Right lobe of liver (tissue), 6 donors: ENCODE measurements around the gene CPNE4. TPM values are rescaled to one million over a fixed set of nuclear protein-coding genes. Genes with fewer than 3 reads are reported as not detected.

Source experiments
- ATAC-seq, 4 donors: fragments of 200-7000 bp; cut with Tn5 transposase; one replicate each; pipeline ENCODE4 v1.9.1; 2020; ENCODE audit warnings: mild to moderate bottlenecking in 4 of 4, moderate library complexity in 4 of 4
- DNase-seq, 3 donors: peaks; one replicate each; pipeline ENCODE4 v3.0.0-alpha.2; 2020
- H3K27ac ChIP-seq, 3 donors: fragments of 200-600 bp; one replicate each; pipeline ENCODE4 v1.8.0; 2022
- H3K27me3 ChIP-seq, 2 donors: fragments of 200-600 bp; one replicate each; pipeline ENCODE4 v1.8.0; 2022
- H3K36me3 ChIP-seq, 4 donors: fragments of 200-600 bp; sonication (generic) in 1 of 4; one replicate each; pipeline versions ENCODE4 v1.5.1 to v1.8.0; 2017 to 2022; ENCODE audit warnings: control low read depth in 1 of 4
- H3K4me1 ChIP-seq, 4 donors: fragments of 200-600 bp; sonication (generic) in 1 of 4; one replicate each; pipeline versions ENCODE4 v1.5.1 to v1.8.0; 2017 to 2022; ENCODE audit warnings: control low read depth in 1 of 4
- H3K4me3 ChIP-seq, 3 donors: fragments of 200-600 bp; one replicate each; pipeline ENCODE4 v1.8.0; 2022
- H3K9me3 ChIP-seq, 4 donors: fragments of 200-600 bp; sonication (generic) in 1 of 4; one replicate each; pipeline versions ENCODE4 v1.5.1 to v1.8.0; 2017 to 2022; ENCODE audit warnings: control low read depth in 1 of 4
- CTCF ChIP-seq, 4 donors: fragments of 200-600 bp in 3 of 4; fragments of 450-650 bp in 1 of 4; IDR thresholded peaks; one replicate each; pipeline versions ENCODE4 v1.5.1 to v1.8.0; 2016 to 2022; ENCODE audit warnings: antibody characterized with exemption in 4 of 4, mild to moderate bottlenecking in 2 of 4
- POLR2A ChIP-seq: fragments of 450-650 bp; IDR thresholded peaks from one replicate; pipeline ENCODE4 v1.6.1; 2017; ENCODE audit warnings: antibody characterized with exemption, mild to moderate bottlenecking
- WGBS: methylation state at CpG from one replicate; pipeline ENCODE4 v1.1.6; 2018; ENCODE audit warnings: low coverage, low lambda C conversion rate; ENCODE audit not compliant: insufficient coverage; ENCODE audit errors: missing lambda C conversion rate; 5-methylcytosine and 5-hydroxymethylcytosine counted together
- intact Hi-C, 2 donors: fragments of 100-400 bp; cut with DNase I; formaldehyde crosslinking; loops; one replicate each; pipeline versions ENCODE4 v1.11.2 to v1.14.1; 2022
- total RNA-seq, 6 experiments: library from RNA; depleted of rRNA in 2 of 6; stranded (reverse); fragments of >200 nt in 2 of 6; fragmentation: NEBNext Ultra II Directional in 3 of 6; extraction: Animal tissue kit (Norgen Biotek cat#: 25700) in 3 of 6; gene quantifications; one replicate each; pipeline versions ENCODE4 v1.1.0 to v1.2.4, GENCODE V29; 2016 to 2023
- donor health status: DM: no; HTN: yes; CAD: no.
- donor health status: DM: no; HTN: no; CAD: no.
- donor health status: DM: no; HTN: no; CAD: no.
- donor health status: DM: no; HTN: yes; CAD: no.
- donor health status: DM: no; HTN: yes; CAD: no.

CPNE4 gene
- total RNA-seq, 6 experiments from 2014 or later: not detected

GRCh38 chr3:131840156-131840797 lies 194.5 kb downstream of the CPNE4 start:
- intact Hi-C loops: no loop called here
- 30% methylated on average over 1 of the region's 1 CpG for WGBS

GRCh38 chr3:131835906-131836305 lies 198.9 kb downstream of the CPNE4 start:
- ATAC-seq: no peak
- Histone ChIP-seq H3K27me3 (no peaks in the 10 kb centered on the region), H3K9me3 (no peaks in the 10 kb centered on the region), H3K36me3 (no peaks in the 10 kb centered on the region), H3K27ac (no peak overlapping the region), H3K4me3 (no peak overlapping the region), H3K4me1 (no peaks in the 10 kb centered on the region)
- TF ChIP-seq POLR2A: no peak
- TF ChIP-seq CTCF (IDR thresholded peaks at IDR 0.05): no peak
- intact Hi-C loops: no loop called here
- WGBS: 78% methylated on average over 1 of the region's 1 CpG
- no peak for DNase-seq

More at GRCh38 chr3:131840156-131840797, 194.5 kb downstream of the CPNE4 start:
- no peak for TF ChIP-seq POLR2A
- Histone ChIP-seq H3K27me3 (no peaks in the 10 kb centered on the region), H3K9me3 (no peaks in the 10 kb centered on the region), H3K4me3 (no peak overlapping the region), H3K4me1 (no peaks in the 10 kb centered on the region), H3K27ac (no peak overlapping the region), H3K36me3 (no peaks in the 10 kb centered on the region)
- ATAC-seq (no peak), DNase-seq (no peak)

DNA sequence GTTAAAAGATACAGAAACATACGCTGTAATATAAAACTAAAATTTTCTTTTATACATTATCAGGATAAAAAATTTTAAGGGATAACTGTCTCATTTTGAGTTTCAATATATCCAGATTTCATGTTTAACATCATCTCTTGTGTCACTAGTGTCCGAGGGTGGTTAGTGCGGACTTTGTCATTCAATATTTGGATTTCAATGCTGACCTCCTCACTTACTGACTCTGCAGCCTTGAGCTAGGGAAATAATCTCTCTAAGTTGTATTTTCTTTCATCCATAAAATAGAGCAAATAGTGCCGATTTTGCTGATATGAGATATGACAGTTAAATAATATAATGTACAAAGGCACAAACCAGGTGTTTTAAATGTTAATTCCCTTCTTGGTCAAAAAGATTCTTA lies 203.2 kb downstream of the CPNE4 start:
- Histone ChIP-seq H3K27ac (no peak overlapping the region), H3K27me3 (no peaks in the 10 kb centered on the region), H3K4me1 (no peaks in the 10 kb centered on the region), H3K36me3 (no peaks in the 10 kb centered on the region), H3K9me3 (no peaks in the 10 kb centered on the region), H3K4me3 (no peak overlapping the region)
- DNase-seq (no peak), ATAC-seq (no peak)
- TF ChIP-seq POLR2A: no peak
- no peak for TF ChIP-seq CTCF (IDR thresholded peaks at IDR 0.05)
- intact Hi-C loops: no loop called here
- whole genome bisulfite sequencing: 43% methylated on average over 4 of the region's 4 CpGs

- 34% methylated on average over 3 of the region's 3 CpGs for WGBS
- Histone ChIP-seq H3K9me3 (no peaks in the 10 kb centered on the region), H3K36me3 (no peaks in the 10 kb centered on the region), H3K27ac (no peak overlapping the region), H3K4me1 (no peaks in the 10 kb centered on the region), H3K27me3 (no peaks in the 10 kb centered on the region), H3K4me3 (no peak overlapping the region)
- intact Hi-C loops: no loop called here
- DNase-seq (no peak), ATAC-seq (no peak)
- TF ChIP-seq CTCF (IDR thresholded peaks at IDR 0.05): no peak
- TF ChIP-seq POLR2A: no peak
These were observed 213.5 kb downstream of the CPNE4 start for GRCh38 chr3:131821191-131821762.

DNA sequence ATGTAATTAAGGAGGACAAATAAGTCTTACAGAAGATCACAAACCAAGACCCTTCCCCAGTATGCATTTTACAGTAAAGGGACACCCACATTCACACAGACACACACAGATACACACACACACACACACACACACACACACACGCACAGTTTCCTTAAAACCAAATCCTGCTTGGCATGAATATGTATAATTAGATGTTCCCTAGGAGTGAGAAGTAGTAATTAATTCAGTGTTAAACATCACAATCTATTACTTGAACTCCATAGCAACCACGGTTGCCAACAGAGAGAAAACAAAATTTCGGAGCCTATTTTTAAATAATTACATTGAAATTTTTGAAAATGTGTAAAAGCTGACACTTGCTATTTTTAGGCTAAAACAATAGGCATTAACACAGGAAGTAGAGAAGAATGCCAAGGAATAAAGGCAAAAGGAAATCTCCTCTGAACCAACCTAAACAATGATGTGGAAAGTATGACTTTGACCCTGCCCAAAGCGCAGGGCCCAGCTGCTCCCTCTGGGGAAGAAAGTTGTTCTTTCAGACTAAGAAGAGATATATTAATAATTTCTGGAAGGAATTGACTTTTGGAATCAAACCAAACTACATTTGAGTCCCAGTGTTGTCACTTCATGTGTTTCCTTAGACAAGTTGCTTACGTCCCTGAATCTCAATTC lies 215.3 kb downstream of the CPNE4 start:
- TF ChIP-seq CTCF (IDR thresholded peaks at IDR 0.05) (no peak), POLR2A (no peak)
- no peak for ATAC-seq
- Histone ChIP-seq H3K4me3 (no peak overlapping the region), H3K27me3 (no peaks in the 10 kb centered on the region), H3K9me3 (no peaks in the 10 kb centered on the region), H3K4me1 (no peaks in the 10 kb centered on the region), H3K27ac (no peak overlapping the region), H3K36me3 (no peaks in the 10 kb centered on the region)
- 45% methylated on average over 5 of the region's 5 CpGs for WGBS
- intact Hi-C loops: no loop called here
- no peak for DNase-seq
